ENCODE data around the gene CCDC30.
"Not testable (repeated sequence)": the region's sequence is repeated elsewhere in the genome, so short reads cannot be mapped to it uniquely, and the experiment has no call there.

CCDC30 gene

GRCh38 chr1:42450061-42450460 is 13.0 kb upstream of the CCDC30 start:
- no peak for DNase-seq (ENCODE audit: low spot score)

- no peak for DNase-seq (ENCODE audit: low spot score)
Observed at GRCh38 chr1:42453386-42453785, 9.7 kb upstream of the CCDC30 start.

- no peak for DNase-seq (ENCODE audit: low spot score)
Observed at GRCh38 chr1:42454403-42454802, 8.7 kb upstream of the CCDC30 start.

- peak; percentile 93 for DNase-seq (ENCODE audit: low spot score)
Observed at GRCh38 chr1:42456010-42456753, 6.9 kb upstream of the CCDC30 start, which contains the start of the genes PPCS and ZMYND12. Gene PPCS, plus strand, starts transcription at chr1:42456543. Its CDS starts 23 bp downstream, at chr1:42456566. Gene ZMYND12, minus strand, starts transcription at chr1:42456022. Its CDS starts 25 bp downstream, at chr1:42455997.

GRCh38 chr1:42456754-42457089 is 6.4 kb upstream of the CCDC30 start:
- peak; percentile 71 for DNase-seq (ENCODE audit: low spot score)

- no peak for DNase-seq (ENCODE audit: low spot score)
Observed at GRCh38 chr1:42461196-42461595, 1.9 kb upstream of the CCDC30 start.

- no peak for DNase-seq (ENCODE audit: low spot score)
Observed at GRCh38 chr1:42463921-42464320, 835 bp downstream of the CCDC30 start.

GRCh38 chr1:42466030-42466429 is 2.9 kb downstream of the CCDC30 start:
- DNase-seq (ENCODE audit: low spot score) = no peak

GRCh38 chr1:42469727-42470126 is 6.6 kb downstream of the CCDC30 start:
- no peak for DNase-seq (ENCODE audit: low spot score)

GRCh38 chr1:42476605-42477004 is 13.5 kb downstream of the CCDC30 start:
- no peak for DNase-seq (ENCODE audit: low spot score)

GRCh38 chr1:42477354-42477753 is 14.3 kb downstream of the CCDC30 start:
- DNase-seq (ENCODE audit: low spot score) = not testable (repeated sequence)

GRCh38 chr1:42477775-42478174 is 14.7 kb downstream of the CCDC30 start:
- DNase-seq (ENCODE audit: low spot score) = no peak

GRCh38 chr1:42479621-42480020 is 16.5 kb downstream of the CCDC30 start:
- no peak for DNase-seq (ENCODE audit: low spot score)

- no peak for DNase-seq (ENCODE audit: low spot score)
Observed at GRCh38 chr1:42480921-42481320, 17.8 kb downstream of the CCDC30 start.

- no peak for DNase-seq (ENCODE audit: low spot score)
Observed at GRCh38 chr1:42482635-42483153, 19.6 kb downstream of the CCDC30 start.

GRCh38 chr1:42484382-42484781 is 21.3 kb downstream of the CCDC30 start:
- DNase-seq (ENCODE audit: low spot score) = peak; percentile 78

- DNase-seq (ENCODE audit: low spot score) = no peak
Observed at GRCh38 chr1:42490237-42490636, 27.2 kb downstream of the CCDC30 start.

- DNase-seq (ENCODE audit: low spot score) = not testable (repeated sequence)
Observed at GRCh38 chr1:42502031-42502430, 38.9 kb downstream of the CCDC30 start.

- DNase-seq (ENCODE audit: low spot score) = no peak
Observed at GRCh38 chr1:42504535-42505128, 41.5 kb downstream of the CCDC30 start.

- DNase-seq (ENCODE audit: low spot score) = no peak
Observed at GRCh38 chr1:42506576-42506975, 43.5 kb downstream of the CCDC30 start.

- DNase-seq (ENCODE audit: low spot score) = not testable (repeated sequence)
Observed at GRCh38 chr1:42511581-42512155, 48.6 kb downstream of the CCDC30 start.

- no peak for DNase-seq (ENCODE audit: low spot score)
Observed at GRCh38 chr1:42518908-42519307, 55.8 kb downstream of the CCDC30 start.

GRCh38 chr1:42523171-42523570 is 60.1 kb downstream of the CCDC30 start:
- no peak for DNase-seq (ENCODE audit: low spot score)

Data from AG20443 (cell line).